Renal pelvis (tissue), 12 donors: Measurements from ENCODE around the gene C1orf198. TPM values are rescaled to one million over a fixed set of nuclear protein-coding genes. Genes with fewer than 3 reads are reported as not detected.
A peak's percentile ranks its signal among the peaks of the same experiment; 100 is the strongest.

Experiments
- DNase-seq: peaks from one replicate; pipeline ENCODE4 v3.0.0-alpha.2; 2013
- long read RNA-seq, 16 experiments: transcript quantifications; one replicate each; lab custom pipeline, GENCODE V29; 2026
- polyA plus RNA-seq, 3 donors: library from polyadenylated mRNA; unstranded; fragments of 120-200 nt; gene quantifications; one replicate each; pipeline ENCODE4 v1.2.1, GENCODE V29; 2013; ENCODE audit not compliant: insufficient read length in 3 of 3

C1orf198 gene
- 10 to 100 TPM; 72.6 to 91.2 (median 83.6) TPM for polyA plus RNA-seq
- long read RNA-seq, donor 1, transcript C1orf198-201 (4 exons, 3,858 nt): major isoform, 32 of 32 reads
- long read RNA-seq, donor 1, partial matches to known transcripts: 0 of 32 reads
- long read RNA-seq, donor 1, other reads (novel, unspliced or antisense): 0 of 32 reads
- long read RNA-seq, donor 2, transcript C1orf198-201 (4 exons, 3,858 nt): major isoform, 26 of 31 reads
- long read RNA-seq, donor 2, partial matches to known transcripts: 5 of 31 reads
- long read RNA-seq, donor 2, other reads (novel, unspliced or antisense): 0 of 31 reads
- long read RNA-seq, donor 3, transcript C1orf198-201 (4 exons, 3,858 nt): major isoform, 23 of 46 reads
- long read RNA-seq, donor 3, partial matches to known transcripts: 23 of 46 reads
- long read RNA-seq, donor 3, other reads (novel, unspliced or antisense): 0 of 46 reads
- long read RNA-seq, donor 4, transcript C1orf198-201 (4 exons, 3,858 nt): major isoform, 17 of 22 reads
- long read RNA-seq, donor 4, partial matches to known transcripts: 5 of 22 reads
- long read RNA-seq, donor 4, other reads (novel, unspliced or antisense): 0 of 22 reads
- long read RNA-seq, donor 5, transcript C1orf198-201 (4 exons, 3,858 nt): major isoform, 18 of 26 reads
- long read RNA-seq, donor 5, partial matches to known transcripts: 8 of 26 reads
- long read RNA-seq, donor 5, other reads (novel, unspliced or antisense): 0 of 26 reads
- long read RNA-seq, donor 6, transcript C1orf198-201 (4 exons, 3,858 nt): major isoform, 24 of 163 reads
- long read RNA-seq, donor 6, partial matches to known transcripts: 139 of 163 reads
- long read RNA-seq, donor 6, other reads (novel, unspliced or antisense): 0 of 163 reads
- long read RNA-seq, donor 7, transcript C1orf198-201 (4 exons, 3,858 nt): major isoform, 32 of 64 reads
- long read RNA-seq, donor 7, partial matches to known transcripts: 32 of 64 reads
- long read RNA-seq, donor 7, other reads (novel, unspliced or antisense): 0 of 64 reads
- long read RNA-seq, donor 8, transcript C1orf198-201 (4 exons, 3,858 nt): major isoform, 32 of 39 reads
- long read RNA-seq, donor 8, partial matches to known transcripts: 7 of 39 reads
- long read RNA-seq, donor 8, other reads (novel, unspliced or antisense): 0 of 39 reads
- long read RNA-seq, donor 9, transcript C1orf198-201 (4 exons, 3,858 nt): major isoform, 27 of 38 reads
- long read RNA-seq, donor 9, partial matches to known transcripts: 11 of 38 reads
- long read RNA-seq, donor 9, other reads (novel, unspliced or antisense): 0 of 38 reads
- long read RNA-seq, donor 10, transcript C1orf198-201 (4 exons, 3,858 nt): major isoform, 26 of 43 reads
- long read RNA-seq, donor 10, partial matches to known transcripts: 15 of 43 reads
- long read RNA-seq, donor 10, other reads (novel, unspliced or antisense): 0 of 43 reads
- long read RNA-seq, donor 11, transcript C1orf198-201 (4 exons, 3,858 nt): major isoform, 29 of 43 reads
- long read RNA-seq, donor 11, partial matches to known transcripts: 14 of 43 reads
- long read RNA-seq, donor 11, other reads (novel, unspliced or antisense): 0 of 43 reads
- long read RNA-seq, donor 12, transcript C1orf198-201 (4 exons, 3,858 nt): major isoform, 39 of 52 reads
- long read RNA-seq, donor 12, partial matches to known transcripts: 11 of 52 reads
- long read RNA-seq, donor 12, other reads (novel, unspliced or antisense): 0 of 52 reads
- long read RNA-seq, donor 13, transcript C1orf198-201 (4 exons, 3,858 nt): major isoform, 8 of 8 reads
- long read RNA-seq, donor 13, partial matches to known transcripts: 0 of 8 reads
- long read RNA-seq, donor 13, other reads (novel, unspliced or antisense): 0 of 8 reads
- long read RNA-seq, donor 14: 0 reads
- long read RNA-seq, donor 15, transcript C1orf198-201 (4 exons, 3,858 nt): major isoform, 33 of 42 reads
- long read RNA-seq, donor 15, partial matches to known transcripts: 8 of 42 reads
- long read RNA-seq, donor 15, other reads (novel, unspliced or antisense): 0 of 42 reads
- long read RNA-seq, donor 16, transcript C1orf198-201 (4 exons, 3,858 nt): major isoform, 17 of 45 reads
- long read RNA-seq, donor 16, partial matches to known transcripts: 28 of 45 reads
- long read RNA-seq, donor 16, other reads (novel, unspliced or antisense): 0 of 45 reads

- no peak for DNase-seq
Measured at GRCh38 chr1:230867903-230868735, at the start of gene C1orf198. Gene C1orf198 (minus strand): TSS chr1:230868521. CDS start chr1:230868512, 9 bp downstream.

GRCh38 chr1:230917284-230918135 is 49.2 kb upstream of the C1orf198 start:
- DNase-seq: peak; percentile 69

GRCh38 chr1:230916587-230917283 is 48.4 kb upstream of the C1orf198 start:
- no peak for DNase-seq

- DNase-seq: no peak
Measured at GRCh38 chr1:230915078-230915477, 46.8 kb upstream of the C1orf198 start.

GRCh38 chr1:230913496-230913895 is 45.2 kb upstream of the C1orf198 start:
- no peak for DNase-seq

- DNase-seq: peak; percentile 43
Measured at GRCh38 chr1:230910755-230911117, 42.4 kb upstream of the C1orf198 start.

- DNase-seq: no peak
Measured at GRCh38 chr1:230909974-230910754, 41.8 kb upstream of the C1orf198 start.

GRCh38 chr1:230907472-230908205 is 39.3 kb upstream of the C1orf198 start:
- no peak for DNase-seq

- DNase-seq: no peak
Measured at GRCh38 chr1:230906226-230906625, 37.9 kb upstream of the C1orf198 start.

GRCh38 chr1:230905733-230906132 is 37.4 kb upstream of the C1orf198 start:
- no peak for DNase-seq

GRCh38 chr1:230902349-230902923 is 34.1 kb upstream of the C1orf198 start:
- no peak for DNase-seq

- DNase-seq: no peak
Measured at GRCh38 chr1:230901671-230902070, 33.4 kb upstream of the C1orf198 start.

GRCh38 chr1:230900984-230901383 is 32.7 kb upstream of the C1orf198 start:
- no peak for DNase-seq

- no peak for DNase-seq
Measured at GRCh38 chr1:230899841-230900251, 31.5 kb upstream of the C1orf198 start.

- DNase-seq: no peak
Measured at GRCh38 chr1:230898748-230899147, 30.4 kb upstream of the C1orf198 start.
